Measurements from ENCODE around the gene VTN. TPM values are rescaled to one million over a fixed set of nuclear protein-coding genes. Genes with fewer than 3 reads are reported as not detected.
A peak's percentile ranks its signal among the peaks of the same experiment; 100 is the strongest.

VTN gene
- total and polyA plus RNA-seq, 8 donors, result 0.72 to 2.9 (median 1.1) TPM; not detected in 3

- no peak overlapping the region for H3K4me3 ChIP-seq
- peaks cover 9 to 36% (median 31%) of the 10 kb centered on the region in 4 donors for H3K4me1 ChIP-seq
- peaks cover 0 to 6% (median 0%) of the 10 kb centered on the region in 3 donors for H3K27me3 ChIP-seq
- TF ChIP-seq POLR2A (IDR thresholded peaks at IDR 0.05) (no peak), CTCF (IDR thresholded peaks at IDR 0.05) (no peak), EP300 (IDR thresholded peaks at IDR 0.05) (no peak), POLR2AphosphoS5 (IDR thresholded peaks at IDR 0.05) (no peak)
- no peak for DNase-seq
- intact Hi-C loops (cut with DNase I; ENCODE audit: low total_unique reads), result no loop called here
- H3K27ac ChIP-seq, result no peak overlapping the region
- no peaks in the 10 kb centered on the region for H3K9me3 ChIP-seq
- peaks cover 0 to 8% (median 0%) of the 10 kb centered on the region in 4 donors for H3K36me3 ChIP-seq
- 54 to 71% (median 56%) methylated on average over 10 of the region's 10 CpGs for WGBS, 5 donors
Observed at GRCh38 chr17:28379814-28380801, 10.0 kb upstream of the VTN start.

GRCh38 chr17:28372945-28373274 lies 2.8 kb upstream of the VTN start:
- no peaks in the 10 kb centered on the region for H3K36me3 ChIP-seq
- TF ChIP-seq EP300 (IDR thresholded peaks at IDR 0.05) (no peak), POLR2A (IDR thresholded peaks at IDR 0.05) (no peak), CTCF (IDR thresholded peaks at IDR 0.05) (no peak), POLR2AphosphoS5 (IDR thresholded peaks at IDR 0.05) (no peak)
- H3K4me1 ChIP-seq, result peaks cover 28 to 43% (median 38%) of the 10 kb centered on the region in 4 donors
- 80 to 96% (median 90%) methylated on average over 6 of the region's 6 CpGs for WGBS, 5 donors
- no peak overlapping the region for H3K27ac ChIP-seq
- intact Hi-C loops (cut with DNase I; ENCODE audit: low total_unique reads), result no loop called here
- H3K27me3 ChIP-seq, result peaks cover 0 to 25% (median 5%) of the 10 kb centered on the region in 3 donors
- no peaks in the 10 kb centered on the region for H3K9me3 ChIP-seq
- H3K4me3 ChIP-seq, result peak overlapping the region in 3 of 4 donors; percentile 56 to 76 (median 71)
- DNase-seq, result no peak

GRCh38 chr17:28372203-28372944 lies 2.3 kb upstream of the VTN start:
- peaks cover 0 to 25% (median 5%) of the 10 kb centered on the region in 3 donors for H3K27me3 ChIP-seq
- 7 to 70% (median 11%) methylated on average over 6 to 53 of the region's 53 CpGs for WGBS, 5 donors
- peaks cover 28 to 43% (median 38%) of the 10 kb centered on the region in 4 donors for H3K4me1 ChIP-seq
- H3K4me3 ChIP-seq, result peak overlapping the region; percentile 56 to 76 (median 66)
- no peak for TF ChIP-seq EP300 (IDR thresholded peaks at IDR 0.05)
- TF ChIP-seq POLR2A (IDR thresholded peaks at IDR 0.05), result no peak
- no peak for TF ChIP-seq CTCF (IDR thresholded peaks at IDR 0.05)
- no peak for TF ChIP-seq POLR2AphosphoS5 (IDR thresholded peaks at IDR 0.05)
- H3K36me3 ChIP-seq, result no peaks in the 10 kb centered on the region
- DNase-seq, result peak in 1 of 2 donors; percentile 60
- no peaks in the 10 kb centered on the region for H3K9me3 ChIP-seq
- H3K27ac ChIP-seq, result peak overlapping the region; percentile 9 to 83 (median 75)
- intact Hi-C loops (cut with DNase I; ENCODE audit: low total_unique reads), result no loop called here

Data from stomach (tissue), 9 donors.